Hematopoietic multipotent progenitor cell treated with erythropoietin and hydrocortisone succinate and interleukin-3 and kit ligand, for 6 days (in vitro differentiated cells): ENCODE measurements around the gene FAAP100.
"Not testable (repeated sequence)": the region's sequence is repeated elsewhere in the genome, so short reads cannot be mapped to it uniquely, and the experiment has no call there.

Source experiments
- DNase-seq: peaks from one replicate; pipeline ENCODE4 v3.0.0-alpha.2; 2015

FAAP100 gene

GRCh38 chr17:81552244-81553017 is at the start of gene FAAP100:
TSS of gene FAAP100 (minus strand) at chr17:81552353. CDS start at chr17:81552330, 23 bp downstream.
- DNase-seq, result peak; percentile 89

GRCh38 chr17:81601525-81602120 is 49.5 kb upstream of the FAAP100 start:
- peak; percentile 84 for DNase-seq

GRCh38 chr17:81599719-81600486 is 47.8 kb upstream of the FAAP100 start:
- DNase-seq, result no peak

GRCh38 chr17:81593105-81593871 is 41.1 kb upstream of the FAAP100 start:
- DNase-seq, result no peak

- DNase-seq, result no peak
Measured at GRCh38 chr17:81591971-81592370, 39.8 kb upstream of the FAAP100 start.

- no peak for DNase-seq
Measured at GRCh38 chr17:81590121-81590520, 38.0 kb upstream of the FAAP100 start.

- DNase-seq, result no peak
Measured at GRCh38 chr17:81589612-81590011, 37.5 kb upstream of the FAAP100 start.

GRCh38 chr17:81586096-81586495 is 33.9 kb upstream of the FAAP100 start:
- DNase-seq, result no peak

GRCh38 chr17:81584771-81585170 is 32.6 kb upstream of the FAAP100 start:
- DNase-seq, result not testable (repeated sequence)

- DNase-seq, result no peak
Measured at GRCh38 chr17:81583589-81584342, 31.6 kb upstream of the FAAP100 start.

- DNase-seq, result no peak
Measured at GRCh38 chr17:81582749-81583148, 30.6 kb upstream of the FAAP100 start.

- DNase-seq, result no peak
Measured at GRCh38 chr17:81582341-81582740, 30.2 kb upstream of the FAAP100 start.

- no peak for DNase-seq
Measured at GRCh38 chr17:81581758-81582157, 29.6 kb upstream of the FAAP100 start.

- peak; percentile 53 for DNase-seq
Measured at GRCh38 chr17:81580481-81580880, 28.3 kb upstream of the FAAP100 start.

- DNase-seq, result peak; percentile 36
Measured at GRCh38 chr17:81579821-81580321, 27.7 kb upstream of the FAAP100 start.

GRCh38 chr17:81579298-81579697 is 27.1 kb upstream of the FAAP100 start:
- DNase-seq, result no peak

GRCh38 chr17:81578561-81579225 is 26.5 kb upstream of the FAAP100 start:
- no peak for DNase-seq

- no peak for DNase-seq
Measured at GRCh38 chr17:81578038-81578441, 25.9 kb upstream of the FAAP100 start.

- DNase-seq, result no peak
Measured at GRCh38 chr17:81577278-81578000, 25.3 kb upstream of the FAAP100 start.

- no peak for DNase-seq
Measured at GRCh38 chr17:81576621-81577277, 24.6 kb upstream of the FAAP100 start.
